ENCODE data around the gene SZT2.

DNA sequence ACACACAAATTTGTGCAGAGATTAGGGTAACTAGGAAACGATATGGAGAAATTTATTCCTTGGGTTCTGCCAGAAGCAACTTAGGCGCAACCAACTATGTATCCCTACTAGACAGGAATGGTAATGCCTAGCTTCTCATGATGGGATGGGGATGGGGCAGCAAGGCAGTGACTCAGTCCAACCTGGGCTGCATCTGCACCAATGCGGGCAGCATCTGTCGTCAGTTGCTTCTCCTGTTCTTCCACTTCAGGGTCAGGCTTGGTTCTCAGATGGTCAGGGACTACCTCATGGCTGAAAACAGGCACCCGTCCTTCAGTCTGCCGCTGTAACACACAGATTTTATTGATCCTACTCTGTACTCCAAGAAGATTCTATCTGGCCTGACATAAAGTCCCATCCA, 3.0 kb upstream of the SZT2 start:
- TF ChIP-seq, protein P1, sequence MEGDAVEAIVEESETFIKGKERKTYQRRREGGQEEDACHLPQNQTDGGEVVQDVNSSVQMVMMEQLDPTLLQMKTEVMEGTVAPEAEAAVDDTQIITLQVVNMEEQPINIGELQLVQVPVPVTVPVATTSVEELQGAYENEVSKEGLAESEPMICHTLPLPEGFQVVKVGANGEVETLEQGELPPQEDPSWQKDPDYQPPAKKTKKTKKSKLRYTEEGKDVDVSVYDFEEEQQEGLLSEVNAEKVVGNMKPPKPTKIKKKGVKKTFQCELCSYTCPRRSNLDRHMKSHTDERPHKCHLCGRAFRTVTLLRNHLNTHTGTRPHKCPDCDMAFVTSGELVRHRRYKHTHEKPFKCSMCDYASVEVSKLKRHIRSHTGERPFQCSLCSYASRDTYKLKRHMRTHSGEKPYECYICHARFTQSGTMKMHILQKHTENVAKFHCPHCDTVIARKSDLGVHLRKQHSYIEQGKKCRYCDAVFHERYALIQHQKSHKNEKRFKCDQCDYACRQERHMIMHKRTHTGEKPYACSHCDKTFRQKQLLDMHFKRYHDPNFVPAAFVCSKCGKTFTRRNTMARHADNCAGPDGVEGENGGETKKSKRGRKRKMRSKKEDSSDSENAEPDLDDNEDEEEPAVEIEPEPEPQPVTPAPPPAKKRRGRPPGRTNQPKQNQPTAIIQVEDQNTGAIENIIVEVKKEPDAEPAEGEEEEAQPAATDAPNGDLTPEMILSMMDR (IDR thresholded peaks at IDR 0.05; ENCODE audit: poor library complexity), result no peak
- no peak for TF ChIP-seq EZH2phosphoT487 (IDR thresholded peaks at IDR 0.05; ENCODE audit: low read depth, severe bottlenecking, unreplicated experiment)
